WI38 (cell line): Measurements from ENCODE around the gene KNCN.

Source experiments
- H3K4me3 ChIP-seq: 2 replicates; pipeline ENCODE4 v1.5.1; 2011; ENCODE audit warnings: low read depth, mild to moderate bottlenecking, control low read depth, low read length
- CTCF ChIP-seq: IDR thresholded peaks from 2 replicates; pipeline ENCODE4 v1.5.1; 2012; ENCODE audit warnings: low read depth, mild to moderate bottlenecking, control low read depth, low read length

Gene KNCN

GRCh38 chr1:46522969-46523320 lies 28.5 kb downstream of the KNCN start:
- H3K4me3 ChIP-seq, result no peak overlapping the region
- no peak for TF ChIP-seq CTCF

- TF ChIP-seq CTCF, result no peak
- H3K4me3 ChIP-seq, result no peak overlapping the region
Measured at GRCh38 chr1:46522184-46522968, 29.1 kb downstream of the KNCN start.

DNA sequence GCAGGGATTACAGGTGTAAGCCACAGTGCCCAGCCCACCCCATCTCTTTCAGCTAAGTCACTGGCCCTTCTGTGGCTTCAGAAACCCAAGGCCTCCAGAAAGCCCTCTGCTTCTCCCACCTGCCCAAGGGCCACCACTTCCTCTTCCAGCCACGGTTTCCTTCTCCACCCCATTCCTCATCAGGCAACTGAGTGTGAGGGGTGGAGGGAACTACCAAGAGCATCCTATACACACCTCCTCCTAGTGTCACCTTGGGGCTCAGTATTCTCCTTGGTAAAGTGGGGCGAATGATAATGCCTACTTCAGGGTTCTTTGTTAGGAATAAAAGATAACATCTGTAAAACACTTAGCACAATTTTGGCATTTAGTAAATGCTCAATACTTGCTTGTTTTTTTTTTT lies 30.0 kb downstream of the KNCN start:
- TF ChIP-seq CTCF, result no peak
- no peak overlapping the region for H3K4me3 ChIP-seq

DNA sequence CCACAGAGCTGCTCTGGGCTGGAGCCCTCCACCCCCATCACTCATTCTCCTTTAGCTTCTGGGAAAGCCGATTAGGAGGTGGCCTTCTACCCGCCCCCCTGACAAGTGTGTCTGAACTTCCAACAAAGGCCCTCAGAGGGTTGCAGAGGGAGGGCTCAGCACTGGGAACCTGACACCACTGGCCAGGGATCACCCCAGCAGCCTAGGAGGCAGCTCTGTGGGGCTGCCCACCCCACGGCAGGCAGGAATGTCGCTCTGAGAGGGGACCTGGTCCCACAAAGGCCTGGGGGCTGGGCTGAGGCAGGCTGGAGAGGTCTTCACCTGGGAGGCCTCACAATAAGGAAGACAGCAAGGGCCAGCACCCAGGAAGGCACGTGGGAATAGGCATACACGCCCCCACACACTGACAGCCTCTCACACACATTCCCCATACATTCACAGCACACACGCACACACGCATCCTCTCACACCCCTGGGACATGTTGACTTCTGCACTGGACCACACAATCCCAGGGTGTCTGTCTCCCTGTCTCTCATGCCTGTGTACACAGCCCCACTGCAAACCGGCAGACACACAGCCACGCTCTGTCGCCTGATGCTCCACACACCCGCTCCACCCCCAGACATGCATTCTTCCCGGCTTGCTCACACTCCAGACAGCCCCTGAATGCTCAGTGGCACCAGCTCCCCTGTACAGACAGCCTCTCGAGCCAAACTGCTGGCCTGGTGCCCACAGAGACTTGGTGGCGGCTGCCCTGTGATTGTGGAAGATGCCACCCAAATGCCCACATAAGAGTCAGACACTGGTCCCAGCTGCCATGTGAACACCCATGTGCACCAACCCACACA lies 31.2 kb downstream of the KNCN start:
- TF ChIP-seq CTCF, result no peak
- no peak overlapping the region for H3K4me3 ChIP-seq

DNA sequence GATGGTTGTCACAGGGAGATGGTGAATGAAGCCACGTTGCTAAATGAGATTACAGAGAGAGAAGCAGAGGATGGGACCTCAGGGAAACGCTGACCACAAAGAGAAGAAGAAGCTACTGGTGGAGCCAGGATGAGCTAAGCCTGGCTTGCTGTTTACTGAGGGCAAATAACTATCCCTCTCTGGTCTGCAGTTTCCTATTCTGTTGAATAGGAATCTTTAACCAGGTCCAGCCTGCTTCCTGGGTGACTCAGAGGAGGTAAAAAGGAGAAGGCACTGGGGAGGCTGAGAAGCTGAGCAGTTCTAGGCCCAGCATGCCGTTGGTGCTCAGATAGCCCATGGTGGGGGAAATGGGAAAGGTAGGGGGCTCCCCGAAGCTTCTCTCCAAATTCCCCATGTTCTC lies 32.2 kb downstream of the KNCN start:
- no peak overlapping the region for H3K4me3 ChIP-seq
- no peak for TF ChIP-seq CTCF

GRCh38 chr1:46517932-46518498 lies 33.4 kb downstream of the KNCN start:
- no peak for TF ChIP-seq CTCF
- no peak overlapping the region for H3K4me3 ChIP-seq

- TF ChIP-seq CTCF, result no peak
- no peak overlapping the region for H3K4me3 ChIP-seq
Measured at GRCh38 chr1:46517010-46517600, 34.3 kb downstream of the KNCN start.
